ENCODE data around the gene AIFM3. TPM values are rescaled to one million over a fixed set of nuclear protein-coding genes. Genes with fewer than 3 reads are reported as not detected.

Gene AIFM3
- total RNA-seq, 1 experiment from 2014 or later = 2.6 TPM

- Mint-ChIP-seq H3K27ac (no peak overlapping the region), H3K27me3 (ENCODE audit: low read depth) (peaks cover 63% of the 10 kb centered on the region), H3K4me3 (peak overlapping the region; percentile 78), H3K9me3 (no peaks in the 10 kb centered on the region), H3K36me3 (no peaks in the 10 kb centered on the region), H3K4me1 (peaks cover 14% of the 10 kb centered on the region)
- DNase-seq (ENCODE audit: low spot score) = no peak
- ChIA-PET CTCF (interaction anchor here (0.7 to 2.0 kb wide), 5 partner anchors 16 to 139 kb away, joined by 3 to 7 read pairs (median 4); no protein-coding TSS in a partner anchor), POLR2A (no interaction called here)
- ATAC-seq = no peak
- TF ChIP-seq MAX (CRISPR knock-in tag; IDR thresholded peaks at IDR 0.05) (no peak), NR1H2 (CRISPR knock-in tag; IDR thresholded peaks at IDR 0.05) (no peak), GABPB1 (CRISPR knock-in tag; IDR thresholded peaks at IDR 0.05) (peak; percentile 61; the same call in 1 of the 2 replicates), PREB (CRISPR knock-in tag; IDR thresholded peaks at IDR 0.05; ENCODE audit: borderline replicate concordance) (no peak), GRHL2 (CRISPR knock-in tag; IDR thresholded peaks at IDR 0.05; ENCODE audit: insufficient replicate concordance, severe bottlenecking) (no peak), ZNF219 (CRISPR knock-in tag; IDR thresholded peaks at IDR 0.05; ENCODE audit: borderline replicate concordance) (no peak), STAT6 (CRISPR knock-in tag; conservative IDR thresholded peaks at IDR 0.05; ENCODE audit: low read depth) (no peak)
These were observed 3.6 kb upstream of the AIFM3 start for GRCh38 chr22:20963201-20964052.

GRCh38 chr22:20964090-20964798, 2.8 kb upstream of the AIFM3 start:
- POLR2A ChIA-PET = no interaction called here
- peak overlapping the region; percentile 78 for H3K4me3 Mint-ChIP-seq
- ATAC-seq (no peak), DNase-seq (ENCODE audit: low spot score) (no peak)
- H3K4me1 Mint-ChIP-seq = peaks cover 14% of the 10 kb centered on the region
- no peak overlapping the region for H3K27ac Mint-ChIP-seq
- H3K9me3 Mint-ChIP-seq = no peaks in the 10 kb centered on the region
- H3K27me3 Mint-ChIP-seq (ENCODE audit: low read depth) = peaks cover 69% of the 10 kb centered on the region
- H3K36me3 Mint-ChIP-seq = no peaks in the 10 kb centered on the region
- CTCF ChIA-PET = interaction anchor here (1.0 to 1.7 kb wide), 6 partner anchors 8 to 139 kb away, joined by 3 to 8 read pairs (median 4); partner anchors contain the start of genes CRKL and LZTR1
- TF ChIP-seq AFF4 (CRISPR knock-in tag; IDR thresholded peaks at IDR 0.05; ENCODE audit: borderline replicate concordance) = no peak
- no peak for TF ChIP-seq ZNF532 (CRISPR knock-in tag; IDR thresholded peaks at IDR 0.05; ENCODE audit: borderline replicate concordance)
- TF ChIP-seq FOXK1 (CRISPR knock-in tag; IDR thresholded peaks at IDR 0.05) = no peak
- TF ChIP-seq CREB1 (CRISPR knock-in tag; IDR thresholded peaks at IDR 0.05) = no peak
- no peak for TF ChIP-seq ZNF396 (CRISPR knock-in tag; IDR thresholded peaks at IDR 0.05; ENCODE audit: borderline replicate concordance)
- TF ChIP-seq ZMAT4 (CRISPR knock-in tag; IDR thresholded peaks at IDR 0.05) = no peak
- TF ChIP-seq FOXP1 (CRISPR knock-in tag; IDR thresholded peaks at IDR 0.05; ENCODE audit: borderline replicate concordance) = no peak
- TF ChIP-seq NR3C1 (CRISPR knock-in tag; conservative IDR thresholded peaks at IDR 0.05; ENCODE audit: low read depth) = no peak
- no peak for TF ChIP-seq HMGXB4 (CRISPR knock-in tag; IDR thresholded peaks at IDR 0.05)
- TF ChIP-seq ZBTB21 (CRISPR knock-in tag; IDR thresholded peaks at IDR 0.05; ENCODE audit: borderline replicate concordance) = no peak

All from WTC11 (cell line).